ENCODE measurements around the gene DMRT1.

DNA sequence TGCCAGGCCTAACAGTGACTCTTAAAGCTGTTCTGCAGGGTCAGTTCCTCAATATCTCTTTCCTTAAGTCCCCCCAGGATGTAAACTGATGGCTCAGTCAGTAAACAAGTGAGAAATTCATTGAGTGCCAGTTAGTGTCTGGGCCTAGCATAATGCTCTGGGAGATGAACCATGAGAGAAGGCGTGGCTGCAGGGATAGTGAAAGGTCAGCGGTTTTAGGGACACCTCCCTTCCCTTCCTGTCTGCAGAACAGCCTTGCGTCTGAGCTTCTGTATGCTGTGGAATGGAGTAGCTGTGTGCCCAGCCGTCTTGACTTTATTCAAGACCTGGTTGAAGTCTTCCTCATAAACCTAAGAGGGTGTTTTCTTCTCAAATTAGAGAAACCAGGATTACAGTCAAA, 88.2 kb downstream of the DMRT1 start:
- TF ChIP-seq CTCF (IDR thresholded peaks at IDR 0.05) (no peak), POLR2AphosphoS5 (IDR thresholded peaks at IDR 0.05) (no peak), POLR2A (IDR thresholded peaks at IDR 0.05) (no peak)

Data from upper lobe of left lung (tissue), 4 donors.